Measurements from ENCODE around the gene PDCD11.

Gene PDCD11

GRCh38 chr10:103367782-103368518 is 28.5 kb upstream of the PDCD11 start, which contains the start of gene TAF5:
TAF5 (plus strand) TSS chr10:103367976; CDS start chr10:103367990, 14 bp downstream.
- H3K9me3 ChIP-seq (ENCODE audit: control insufficient read depth, insufficient read depth, low read length): no peaks in the 10 kb centered on the region
- no peaks in the 10 kb centered on the region for H3K4me1 ChIP-seq (ENCODE audit: control insufficient read depth, insufficient read depth, low read length)
- H3K4me3 ChIP-seq (ENCODE audit: low read length): peak within 1 kb of the TSS; percentile 97
- H3K27me3 ChIP-seq (ENCODE audit: control insufficient read depth, insufficient read depth, low read length): no peaks in the 10 kb centered on the region
- H3K27ac ChIP-seq (ENCODE audit: low read length): no peak within 1 kb of the TSS
- H3K36me3 ChIP-seq (ENCODE audit: control insufficient read depth, insufficient read depth, low read length): no peaks in the 10 kb centered on the region
- no CpG with 5 or more reads among the region's 81 CpGs for WGBS (ENCODE audit: insufficient coverage, insufficient read length)
- peak; percentile 79 for DNase-seq (ENCODE audit: low read depth, low spot score)

- Histone ChIP-seq H3K36me3 (ENCODE audit: control insufficient read depth, insufficient read depth, low read length) (peaks cover 6% of the 10 kb centered on the region; the same call in 1 of the 2 replicates), H3K4me3 (ENCODE audit: low read length) (no peak overlapping the region), H3K27ac (ENCODE audit: low read length) (no peak overlapping the region), H3K9me3 (ENCODE audit: control insufficient read depth, insufficient read depth, low read length) (no peaks in the 10 kb centered on the region), H3K27me3 (ENCODE audit: control insufficient read depth, insufficient read depth, low read length) (no peaks in the 10 kb centered on the region), H3K4me1 (ENCODE audit: control insufficient read depth, insufficient read depth, low read length) (no peaks in the 10 kb centered on the region)
- no CpG with 5 or more reads among the region's 3 CpGs for WGBS (ENCODE audit: insufficient coverage, insufficient read length)
- DNase-seq (ENCODE audit: low read depth, low spot score): no peak
Measured at GRCh38 chr10:103373544-103373943, 22.9 kb upstream of the PDCD11 start.

DNA sequence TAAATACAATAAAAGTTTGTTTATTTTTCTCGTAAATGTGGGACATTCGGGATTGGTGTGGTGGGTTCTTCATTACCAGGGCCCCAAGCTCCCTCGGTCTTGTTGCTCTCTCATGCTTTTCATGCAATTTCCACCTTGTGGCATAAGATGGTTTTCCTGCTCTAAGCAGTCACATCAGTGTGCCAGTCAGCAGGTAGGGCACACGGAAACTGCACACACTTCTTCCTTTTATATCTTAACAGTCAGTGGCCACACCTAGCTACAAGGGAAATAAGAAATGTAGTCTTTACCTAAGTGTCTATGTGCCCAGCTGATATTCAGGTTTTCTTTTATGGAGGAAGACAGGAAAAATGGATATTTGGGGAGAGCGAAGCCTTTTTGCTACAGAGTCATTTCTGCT is 22.2 kb upstream of the PDCD11 start:
- H3K27ac ChIP-seq (ENCODE audit: low read length): no peak overlapping the region
- H3K9me3 ChIP-seq (ENCODE audit: control insufficient read depth, insufficient read depth, low read length): no peaks in the 10 kb centered on the region
- H3K36me3 ChIP-seq (ENCODE audit: control insufficient read depth, insufficient read depth, low read length): peaks cover 6% of the 10 kb centered on the region; the same call in 1 of the 2 replicates
- H3K4me3 ChIP-seq (ENCODE audit: low read length): no peak overlapping the region
- H3K4me1 ChIP-seq (ENCODE audit: control insufficient read depth, insufficient read depth, low read length): no peaks in the 10 kb centered on the region
- no CpG with 5 or more reads among the region's 5 CpGs for WGBS (ENCODE audit: insufficient coverage, insufficient read length)
- no peak for DNase-seq (ENCODE audit: low read depth, low spot score)
- no peaks in the 10 kb centered on the region for H3K27me3 ChIP-seq (ENCODE audit: control insufficient read depth, insufficient read depth, low read length)

- Histone ChIP-seq H3K27me3 (ENCODE audit: control insufficient read depth, insufficient read depth, low read length) (no peaks in the 10 kb centered on the region), H3K27ac (ENCODE audit: low read length) (no peak overlapping the region), H3K9me3 (ENCODE audit: control insufficient read depth, insufficient read depth, low read length) (no peaks in the 10 kb centered on the region), H3K36me3 (ENCODE audit: control insufficient read depth, insufficient read depth, low read length) (peaks cover 6% of the 10 kb centered on the region; the same call in 1 of the 2 replicates), H3K4me1 (ENCODE audit: control insufficient read depth, insufficient read depth, low read length) (no peaks in the 10 kb centered on the region), H3K4me3 (ENCODE audit: low read length) (no peak overlapping the region)
- no peak for DNase-seq (ENCODE audit: low read depth, low spot score)
- WGBS (ENCODE audit: insufficient coverage, insufficient read length): no CpG with 5 or more reads among the region's 5 CpGs
Measured at GRCh38 chr10:103382769-103383168, 13.7 kb upstream of the PDCD11 start.

DNA sequence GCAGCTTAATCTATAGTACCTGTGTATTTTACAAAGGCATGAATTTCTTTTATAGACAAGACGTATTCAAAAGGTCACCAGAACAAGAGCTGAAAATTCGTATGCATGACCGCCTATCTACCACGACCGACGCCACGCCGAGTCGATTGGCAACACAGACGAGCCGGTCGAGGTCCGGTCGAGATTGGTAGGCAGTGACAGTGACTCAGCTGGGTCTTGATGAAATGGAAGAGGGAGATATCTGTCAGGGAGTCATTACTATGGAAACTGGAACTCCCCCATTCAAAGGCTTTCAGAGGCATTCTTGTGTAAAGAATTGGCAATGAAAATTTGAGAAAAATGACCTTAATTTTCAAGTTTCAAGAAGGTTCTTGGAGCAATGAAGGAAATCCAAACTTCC is 2.2 kb upstream of the PDCD11 start:
- WGBS (ENCODE audit: insufficient coverage, insufficient read length): no CpG with 5 or more reads among the region's 14 CpGs
- Histone ChIP-seq H3K9me3 (ENCODE audit: control insufficient read depth, insufficient read depth, low read length) (no peaks in the 10 kb centered on the region), H3K4me1 (ENCODE audit: control insufficient read depth, insufficient read depth, low read length) (0 out of 2 replicates have a peak, but pooled peaks cover 1% of the 10 kb centered on the region), H3K27me3 (ENCODE audit: control insufficient read depth, insufficient read depth, low read length) (no peaks in the 10 kb centered on the region), H3K27ac (ENCODE audit: low read length) (no peak overlapping the region), H3K36me3 (ENCODE audit: control insufficient read depth, insufficient read depth, low read length) (peaks cover 4% of the 10 kb centered on the region; the same call in 1 of the 2 replicates), H3K4me3 (ENCODE audit: low read length) (no peak overlapping the region)
- DNase-seq (ENCODE audit: low read depth, low spot score): no peak

DNA sequence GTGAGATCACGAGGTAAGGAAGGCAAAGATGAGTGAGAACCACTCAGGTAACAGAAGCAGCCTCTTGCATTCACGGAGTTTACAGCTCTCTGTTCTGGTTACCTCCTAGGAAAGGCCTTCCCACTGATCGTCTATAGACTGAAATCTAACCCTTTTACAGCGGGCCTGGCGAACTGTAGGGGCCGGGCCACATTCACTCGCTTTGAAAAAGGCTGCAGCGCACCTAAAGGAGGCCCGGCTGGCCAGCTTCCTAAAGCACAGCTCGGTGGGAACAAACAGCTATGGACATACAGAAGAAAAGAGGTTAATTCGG is 716 bp upstream of the PDCD11 start:
- H3K4me1 ChIP-seq (ENCODE audit: control insufficient read depth, insufficient read depth, low read length): 0 out of 2 replicates have a peak, but pooled peaks cover 1% of the 10 kb centered on the region
- no CpG with 5 or more reads among the region's 11 CpGs for WGBS (ENCODE audit: insufficient coverage, insufficient read length)
- no peaks in the 10 kb centered on the region for H3K9me3 ChIP-seq (ENCODE audit: control insufficient read depth, insufficient read depth, low read length)
- no peak for DNase-seq (ENCODE audit: low read depth, low spot score)
- no peak overlapping the region for H3K27ac ChIP-seq (ENCODE audit: low read length)
- H3K27me3 ChIP-seq (ENCODE audit: control insufficient read depth, insufficient read depth, low read length): no peaks in the 10 kb centered on the region
- H3K36me3 ChIP-seq (ENCODE audit: control insufficient read depth, insufficient read depth, low read length): peaks cover 7% of the 10 kb centered on the region; the same call in 1 of the 2 replicates
- H3K4me3 ChIP-seq (ENCODE audit: low read length): peak overlapping the region; percentile 99

DNA sequence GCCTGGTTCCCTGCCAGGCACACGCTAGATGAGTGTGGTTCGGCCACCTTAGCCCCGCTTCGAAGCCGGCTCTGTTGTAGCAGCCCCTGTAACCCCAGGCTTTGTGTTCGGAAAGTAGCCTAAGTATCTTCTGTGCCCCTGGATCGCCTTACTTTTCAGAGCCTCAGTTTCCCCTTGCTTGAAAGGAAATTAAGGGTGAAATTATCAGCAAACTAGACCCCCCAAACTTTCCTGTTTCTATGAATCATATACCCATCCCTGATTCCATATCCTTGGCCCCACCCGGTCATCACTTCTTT is 312 bp downstream of the PDCD11 start:
- peaks cover 10% of the 10 kb centered on the region; the same call in 1 of the 2 replicates for H3K36me3 ChIP-seq (ENCODE audit: control insufficient read depth, insufficient read depth, low read length)
- no peak for DNase-seq (ENCODE audit: low read depth, low spot score)
- no peak overlapping the region for H3K27ac ChIP-seq (ENCODE audit: low read length)

GRCh38 chr10:103397191-103397825 is 882 bp downstream of the PDCD11 start:
- no peak for DNase-seq (ENCODE audit: low read depth, low spot score)
- peaks cover 10% of the 10 kb centered on the region; the same call in 1 of the 2 replicates for H3K36me3 ChIP-seq (ENCODE audit: control insufficient read depth, insufficient read depth, low read length)
- WGBS (ENCODE audit: insufficient coverage, insufficient read length): no CpG with 5 or more reads among the region's 19 CpGs

More for the DNA sequence above, 312 bp downstream of the PDCD11 start:
- WGBS (ENCODE audit: insufficient coverage, insufficient read length): no CpG with 5 or more reads among the region's 8 CpGs
- Histone ChIP-seq H3K4me3 (ENCODE audit: low read length) (peak overlapping the region; percentile 99), H3K27me3 (ENCODE audit: control insufficient read depth, insufficient read depth, low read length) (no peaks in the 10 kb centered on the region), H3K9me3 (ENCODE audit: control insufficient read depth, insufficient read depth, low read length) (no peaks in the 10 kb centered on the region), H3K4me1 (ENCODE audit: control insufficient read depth, insufficient read depth, low read length) (0 out of 2 replicates have a peak, but pooled peaks cover 1% of the 10 kb centered on the region)

GRCh38 chr10:103413564-103413963 is 17.1 kb downstream of the PDCD11 start:
- Histone ChIP-seq H3K27me3 (ENCODE audit: control insufficient read depth, insufficient read depth, low read length) (no peaks in the 10 kb centered on the region), H3K9me3 (ENCODE audit: control insufficient read depth, insufficient read depth, low read length) (no peaks in the 10 kb centered on the region), H3K4me3 (ENCODE audit: low read length) (no peak overlapping the region), H3K27ac (ENCODE audit: low read length) (no peak overlapping the region), H3K36me3 (ENCODE audit: control insufficient read depth, insufficient read depth, low read length) (peaks cover 53% of the 10 kb centered on the region), H3K4me1 (ENCODE audit: control insufficient read depth, insufficient read depth, low read length) (no peaks in the 10 kb centered on the region)
- no peak for DNase-seq (ENCODE audit: low read depth, low spot score)
- WGBS (ENCODE audit: insufficient coverage, insufficient read length): no CpG with 5 or more reads among the region's 2 CpGs

More at GRCh38 chr10:103397191-103397825, 882 bp downstream of the PDCD11 start:
- Histone ChIP-seq H3K4me1 (ENCODE audit: control insufficient read depth, insufficient read depth, low read length) (0 out of 2 replicates have a peak, but pooled peaks cover 1% of the 10 kb centered on the region), H3K4me3 (ENCODE audit: low read length) (peak overlapping the region; percentile 99; the same call in 1 of the 2 replicates), H3K9me3 (ENCODE audit: control insufficient read depth, insufficient read depth, low read length) (no peaks in the 10 kb centered on the region), H3K27ac (ENCODE audit: low read length) (no peak overlapping the region), H3K27me3 (ENCODE audit: control insufficient read depth, insufficient read depth, low read length) (no peaks in the 10 kb centered on the region)

DNA sequence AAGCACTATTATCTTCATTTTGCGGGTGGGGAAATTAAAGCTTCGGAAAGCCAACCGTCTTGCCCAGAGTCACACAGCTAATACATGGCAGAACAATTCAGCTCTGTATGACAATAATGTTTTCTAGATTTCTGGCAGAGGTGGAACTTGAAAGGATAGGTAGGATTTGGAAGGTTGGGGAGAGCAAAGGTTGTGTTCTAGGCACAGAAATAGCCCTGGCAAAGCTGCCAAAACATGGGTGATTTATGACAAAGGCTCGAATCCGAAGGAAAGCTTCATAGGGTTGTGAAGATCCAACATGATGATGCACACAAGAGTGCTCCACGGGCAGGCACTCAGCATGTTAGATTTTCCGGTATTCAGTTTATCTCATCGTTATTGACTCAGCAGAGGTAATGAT is 19.2 kb downstream of the PDCD11 start:
- DNase-seq (ENCODE audit: low read depth, low spot score): no peak
- Histone ChIP-seq H3K4me3 (ENCODE audit: low read length) (no peak overlapping the region), H3K27ac (ENCODE audit: low read length) (no peak overlapping the region), H3K9me3 (ENCODE audit: control insufficient read depth, insufficient read depth, low read length) (no peaks in the 10 kb centered on the region), H3K4me1 (ENCODE audit: control insufficient read depth, insufficient read depth, low read length) (no peaks in the 10 kb centered on the region), H3K36me3 (ENCODE audit: control insufficient read depth, insufficient read depth, low read length) (peaks cover 58% of the 10 kb centered on the region), H3K27me3 (ENCODE audit: control insufficient read depth, insufficient read depth, low read length) (no peaks in the 10 kb centered on the region)
- no CpG with 5 or more reads among the region's 8 CpGs for WGBS (ENCODE audit: insufficient coverage, insufficient read length)

All from iPS DF 6.9 (cell line).